EL (cell line): Measurements from ENCODE around the gene PPP3CB.

Experiments used
- DNase-seq: peaks from one replicate; pipeline ENCODE4 v3.0.0-alpha.2; 2016

PPP3CB gene

DNA sequence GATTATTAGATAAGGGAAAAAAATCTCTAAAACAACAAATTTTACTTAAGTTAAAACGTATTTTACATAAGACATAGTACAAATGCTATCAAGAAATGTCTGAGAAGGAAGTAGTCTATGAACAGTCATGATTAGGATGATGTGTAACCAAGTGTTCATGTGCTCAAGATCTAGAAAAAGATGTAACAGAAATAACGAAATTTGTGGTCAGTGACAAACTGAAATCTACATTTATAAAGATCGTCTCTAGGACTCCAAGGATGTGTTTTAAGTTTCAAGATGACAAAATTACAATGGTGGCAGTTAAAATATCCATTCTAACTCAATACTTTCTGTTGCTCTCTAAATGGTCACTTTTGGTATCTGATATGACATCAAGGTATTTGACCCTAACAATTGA lies 17.2 kb downstream of the PPP3CB start:
- DNase-seq, result no peak

DNA sequence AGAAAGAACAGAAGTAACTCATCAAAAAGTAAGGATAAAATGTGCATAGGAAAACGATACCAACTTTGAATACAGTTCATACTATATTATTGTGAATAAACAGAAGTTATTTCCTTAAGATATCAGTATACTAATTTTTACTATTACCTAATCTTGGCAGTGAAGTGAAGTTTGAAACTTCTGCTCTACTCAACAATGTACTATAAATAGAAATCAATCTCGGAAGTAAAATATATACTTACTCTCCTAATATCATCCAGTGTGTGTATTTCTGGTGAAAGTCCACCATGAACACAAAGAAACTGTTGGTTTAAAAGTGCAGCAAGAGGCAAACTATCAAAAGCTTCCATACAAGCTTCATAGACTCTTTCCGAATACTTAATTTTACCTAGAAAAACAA lies 24.6 kb downstream of the PPP3CB start:
- no peak for DNase-seq

DNA sequence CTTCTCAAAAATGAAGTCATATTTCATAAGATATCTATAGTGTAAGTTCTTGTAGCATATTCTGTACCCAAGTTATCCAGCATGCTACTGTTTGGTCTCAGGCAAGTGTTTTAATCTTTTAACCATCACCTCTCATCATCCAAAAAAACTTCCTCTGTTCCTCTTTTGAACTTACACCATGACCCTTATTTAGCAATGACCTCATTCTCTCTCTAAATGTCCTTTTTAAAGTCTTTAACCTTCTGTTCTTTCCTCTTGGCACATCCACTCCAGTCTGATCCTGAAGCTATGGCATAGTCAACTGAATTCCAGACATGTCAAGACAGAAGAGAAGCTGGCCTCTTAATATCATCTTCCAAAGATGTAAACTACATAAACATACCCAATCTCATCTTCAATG lies 26.2 kb downstream of the PPP3CB start:
- no peak for DNase-seq

GRCh38 chr10:73467206-73467605 lies 28.6 kb downstream of the PPP3CB start:
- DNase-seq, result no peak

DNA sequence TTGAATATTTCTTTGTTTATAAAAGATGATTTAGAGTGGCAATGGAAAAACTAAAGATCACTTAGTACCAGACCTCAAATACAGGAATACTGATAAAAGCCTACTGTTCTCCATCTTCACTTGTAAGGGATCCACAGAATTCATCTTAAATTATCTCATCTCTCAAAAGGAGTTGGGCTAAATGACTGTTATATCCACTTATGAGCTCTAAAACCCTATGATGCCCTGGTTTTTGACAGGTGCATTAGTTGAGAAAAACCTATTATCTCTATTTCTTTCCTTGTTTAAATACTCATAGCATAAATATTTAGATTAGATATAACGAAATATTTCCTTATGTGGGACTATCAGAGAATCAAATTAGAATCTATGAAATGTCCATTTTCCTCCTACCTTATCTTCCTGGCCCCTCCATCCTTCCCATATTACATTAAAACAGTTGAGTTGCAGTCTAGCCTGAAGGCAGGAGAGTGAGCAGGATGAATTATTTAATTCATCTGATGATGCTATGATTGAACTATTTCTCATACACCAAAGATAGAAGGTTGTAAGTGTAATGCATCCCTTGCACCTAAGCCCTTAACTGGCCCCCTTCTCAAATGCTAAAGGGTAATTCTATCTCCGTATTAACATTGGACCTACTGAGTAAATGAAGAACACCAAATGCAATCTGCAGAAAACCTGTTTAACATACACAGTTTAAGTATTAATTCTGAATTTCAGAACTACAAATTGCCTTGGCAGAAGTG lies 29.7 kb downstream of the PPP3CB start:
- DNase-seq, result no peak

DNA sequence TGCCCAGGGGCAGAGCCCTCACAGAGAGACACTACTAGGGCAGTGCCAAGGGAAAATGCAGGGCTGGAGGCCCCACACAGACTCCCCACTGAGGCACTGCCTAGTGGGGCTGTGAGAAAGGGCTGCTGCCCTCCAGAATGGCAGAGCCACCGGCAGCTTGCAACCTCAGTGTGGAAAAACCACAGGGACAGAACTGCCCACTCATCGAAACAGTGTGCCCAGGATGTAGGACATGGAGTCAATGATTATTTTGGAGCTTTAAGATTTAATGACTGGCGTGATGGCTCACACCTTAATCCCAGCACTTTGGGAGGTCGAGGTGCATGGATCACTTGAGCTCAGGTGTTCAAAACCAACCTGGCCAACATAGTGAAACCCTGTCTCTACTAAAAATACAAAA lies 34.9 kb downstream of the PPP3CB start:
- no peak for DNase-seq

GRCh38 chr10:73459683-73460314 lies 36.0 kb downstream of the PPP3CB start:
- no peak for DNase-seq

DNA sequence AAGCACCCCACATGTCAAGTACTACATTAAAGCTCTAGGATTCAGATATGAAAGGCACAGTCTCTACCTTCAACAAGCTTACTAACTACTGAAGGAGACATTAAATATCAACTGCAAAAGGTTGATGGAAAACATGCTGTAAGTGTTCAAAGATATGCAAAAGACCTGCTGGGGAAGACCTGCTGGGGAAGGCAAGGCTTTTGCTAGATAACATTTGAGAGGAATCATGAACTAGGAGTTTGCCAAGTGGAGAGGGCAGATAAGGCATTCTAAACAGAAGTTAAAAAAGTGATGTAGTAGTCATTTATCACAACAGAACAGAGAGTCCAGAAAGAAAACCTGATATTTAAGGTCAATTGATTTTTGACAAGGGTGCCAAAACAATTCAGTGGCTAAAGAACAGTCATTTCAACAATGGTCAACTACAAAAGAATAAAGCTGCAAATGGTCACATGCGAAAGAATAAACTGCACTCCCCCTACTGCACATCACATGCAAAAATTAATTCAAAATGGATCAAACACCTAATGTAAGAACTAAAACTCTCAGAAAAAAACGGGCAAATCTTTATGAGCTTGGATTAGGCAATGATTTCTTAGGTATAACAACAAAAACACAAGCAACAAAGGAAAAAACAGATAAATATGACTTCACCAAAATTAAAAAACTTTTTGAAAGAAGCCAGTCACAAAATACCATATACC lies 39.5 kb downstream of the PPP3CB start:
- DNase-seq, result no peak

- DNase-seq, result no peak
Measured at GRCh38 chr10:73449113-73449512, 46.7 kb downstream of the PPP3CB start.

GRCh38 chr10:73448384-73448783 lies 47.4 kb downstream of the PPP3CB start:
- DNase-seq, result no peak

DNA sequence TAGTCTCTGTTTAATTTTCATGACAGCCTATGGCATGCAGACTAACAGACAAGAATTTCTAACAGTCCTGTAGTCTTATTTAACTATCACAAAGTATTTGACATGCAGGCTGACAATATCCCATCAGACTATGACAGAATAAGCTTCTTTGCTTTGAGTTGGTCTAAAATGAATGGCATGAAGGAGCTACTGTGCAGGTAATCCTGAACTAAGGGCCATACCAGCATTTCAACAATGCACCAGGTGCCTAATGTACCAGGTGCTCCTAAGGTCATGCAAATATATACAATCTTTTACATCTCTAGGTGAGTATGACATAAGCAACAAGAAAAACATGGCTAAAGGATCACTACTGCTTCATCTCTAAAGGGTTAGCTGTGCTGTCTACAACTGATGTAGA lies 48.9 kb downstream of the PPP3CB start:
- DNase-seq, result no peak

- DNase-seq, result no peak
Measured at GRCh38 chr10:73444457-73444856, 51.4 kb downstream of the PPP3CB start.

DNA sequence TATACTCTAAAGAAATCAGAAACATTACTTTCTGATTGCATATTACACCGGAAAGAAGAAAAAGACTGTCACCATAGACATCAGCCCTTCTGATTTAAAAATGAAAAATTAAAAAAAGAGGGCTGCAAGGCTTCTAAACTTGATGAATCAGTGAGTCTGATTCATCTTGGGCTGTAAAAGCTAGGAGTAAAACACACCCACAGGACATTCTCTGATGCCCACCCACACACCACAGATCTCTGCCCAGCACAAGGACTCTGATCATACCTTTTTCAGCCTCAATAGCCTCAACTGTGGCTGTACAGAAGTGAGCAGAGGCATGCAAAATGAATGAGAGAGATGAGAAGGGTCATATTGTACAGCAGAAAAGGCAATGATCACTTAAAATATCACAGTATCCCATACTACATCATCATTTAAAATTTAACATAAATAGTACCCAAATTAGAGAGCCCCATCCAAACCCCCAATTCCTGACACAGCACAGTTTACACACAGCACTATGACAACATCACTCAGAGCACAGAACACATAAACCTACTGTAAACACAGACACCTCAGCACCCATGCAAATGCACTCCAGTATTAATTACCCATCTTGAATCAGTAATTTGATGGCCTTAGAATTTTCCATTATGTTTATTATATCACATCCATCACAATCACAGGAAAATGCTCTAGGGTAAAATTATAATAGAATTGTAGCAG lies 56.1 kb downstream of the PPP3CB start:
- DNase-seq, result peak; percentile 76

- DNase-seq, result peak; percentile 35
Measured at GRCh38 chr10:73439055-73439454, 56.8 kb downstream of the PPP3CB start.

- no peak for DNase-seq
Measured at GRCh38 chr10:73433538-73433867, 62.3 kb downstream of the PPP3CB start, which contains the start of gene MSS51. Gene MSS51 (minus strand): TSS chr10:73433561. CDS start chr10:73428284, 5,277 bp downstream.

GRCh38 chr10:73432646-73433537 lies 62.9 kb downstream of the PPP3CB start:
- DNase-seq, result no peak

DNA sequence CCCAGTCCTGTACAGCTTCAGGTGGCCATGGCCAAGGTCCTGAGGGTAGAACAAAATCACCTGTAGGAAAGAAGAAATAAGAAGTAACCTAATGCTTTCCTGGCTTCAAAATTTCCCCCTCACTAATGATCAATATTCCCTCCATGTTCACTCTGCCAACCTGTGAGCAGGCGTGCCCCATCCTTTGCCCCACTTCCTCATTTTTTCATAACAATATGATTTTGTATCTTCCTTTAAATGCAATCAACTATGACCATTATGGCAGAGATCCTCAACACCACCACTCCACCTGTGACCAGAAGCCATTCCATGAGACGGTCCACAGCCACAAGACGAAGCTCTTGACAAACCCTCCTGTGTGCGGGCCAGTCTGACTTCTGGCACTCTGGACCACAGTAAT lies 69.5 kb downstream of the PPP3CB start:
- DNase-seq, result no peak

DNA sequence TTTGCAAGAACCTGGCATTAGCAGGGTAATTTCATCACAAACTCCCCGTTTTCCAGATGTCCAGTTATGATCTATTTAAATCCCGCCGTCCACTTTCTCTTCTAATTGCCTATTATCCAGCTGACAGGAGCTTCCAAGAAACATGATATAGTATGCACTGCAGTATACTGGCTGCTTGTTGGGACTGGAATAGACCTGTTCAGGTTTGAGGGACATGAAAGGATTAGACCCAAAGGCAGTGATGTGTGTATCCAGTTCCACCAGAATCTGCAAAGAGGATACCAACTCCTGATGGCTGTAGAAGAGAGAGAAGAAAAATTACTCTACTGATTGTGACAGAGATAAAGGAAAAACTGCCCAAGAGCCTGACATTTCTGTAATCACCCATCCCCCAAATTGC lies 71.3 kb downstream of the PPP3CB start:
- no peak for DNase-seq

- no peak for DNase-seq
Measured at GRCh38 chr10:73423309-73423708, 72.5 kb downstream of the PPP3CB start.

DNA sequence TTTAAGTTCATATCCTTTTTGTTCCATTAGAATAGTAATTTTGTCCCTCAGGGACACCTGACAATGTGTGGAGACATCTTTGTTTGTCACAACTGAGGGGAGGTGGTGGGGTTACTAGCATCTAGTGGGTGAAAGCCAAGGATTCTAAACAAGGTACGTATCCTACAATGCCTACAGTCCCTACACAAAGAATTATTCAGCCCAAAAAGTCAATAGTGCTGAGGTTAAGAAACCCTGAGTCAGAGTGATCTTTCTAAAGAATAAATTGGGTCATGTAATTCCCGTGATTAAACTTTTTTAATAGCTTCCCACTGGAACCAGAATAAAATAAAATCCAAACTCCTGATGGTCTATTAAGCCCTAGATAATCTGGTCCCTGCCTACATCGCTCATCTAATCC lies 79.3 kb downstream of the PPP3CB start:
- DNase-seq, result no peak

DNA sequence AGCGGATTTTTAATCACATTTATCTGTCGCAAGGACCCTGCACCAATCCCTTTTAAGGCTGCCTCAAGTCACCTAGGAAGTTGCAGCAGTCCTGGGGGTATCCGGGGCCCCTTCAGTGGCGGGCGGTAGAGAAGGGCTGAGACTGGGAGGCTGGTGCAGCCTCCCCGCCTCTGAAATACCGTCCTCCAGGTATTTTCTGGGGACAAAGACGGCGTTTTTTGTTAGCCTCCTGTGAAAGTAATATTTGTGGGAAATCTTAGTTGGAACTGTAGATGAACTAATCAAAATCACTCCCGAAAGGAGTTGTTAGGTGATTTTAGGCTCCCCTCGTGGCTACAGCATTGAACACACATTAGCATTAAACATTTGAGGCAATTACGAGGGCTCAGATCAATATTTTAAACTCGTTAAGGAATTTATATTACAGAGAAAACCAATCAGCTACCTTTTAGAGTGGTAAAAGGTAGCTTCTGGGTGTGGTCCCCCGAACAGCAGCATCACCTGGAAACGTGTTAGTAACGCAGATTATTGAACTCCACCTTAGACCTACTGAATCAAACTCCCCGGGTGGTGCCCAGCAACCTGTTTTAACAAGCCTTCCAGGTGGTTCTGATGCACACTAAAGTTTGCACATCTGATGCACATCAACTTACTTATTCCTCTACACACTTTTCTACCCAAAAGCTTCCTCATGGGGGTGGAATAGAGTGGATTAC lies 81.4 kb downstream of the PPP3CB start:
- DNase-seq, result peak; percentile 8
